ENCODE data around the gene BEGAIN.

DNA sequence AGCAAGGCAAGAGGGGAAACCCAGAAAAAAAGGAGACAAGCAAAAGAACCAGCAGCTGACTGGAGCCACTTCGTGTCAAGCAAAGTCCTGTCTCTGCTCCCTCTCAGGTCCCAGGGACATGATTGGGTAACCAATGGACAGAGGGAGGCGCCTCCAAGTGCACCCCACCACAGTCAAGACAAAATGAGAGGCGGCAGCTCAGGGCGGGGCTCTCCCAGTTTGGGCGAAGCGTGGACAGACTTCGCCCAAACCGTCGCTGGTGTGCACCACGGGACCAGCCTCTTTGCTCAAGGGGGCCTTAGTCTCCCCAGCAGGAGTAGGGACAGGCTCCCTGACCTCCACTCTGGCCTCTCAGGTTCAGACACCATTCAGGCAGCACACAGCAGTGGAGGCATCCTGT is 1.5 kb upstream of the BEGAIN start:
- TF ChIP-seq CHD2 (IDR thresholded peaks at IDR 0.05; ENCODE audit: low read length, partially characterized antibody): no peak
- TF ChIP-seq RNF2 (IDR thresholded peaks at IDR 0.05; ENCODE audit: borderline replicate concordance, low read depth): no peak
- TF ChIP-seq RCOR1 (IDR thresholded peaks at IDR 0.05; ENCODE audit: low read depth, low read length): no peak
- TF ChIP-seq POLR2A (IDR thresholded peaks at IDR 0.05; ENCODE audit: low read length): no peak
- TF ChIP-seq, protein P1, sequence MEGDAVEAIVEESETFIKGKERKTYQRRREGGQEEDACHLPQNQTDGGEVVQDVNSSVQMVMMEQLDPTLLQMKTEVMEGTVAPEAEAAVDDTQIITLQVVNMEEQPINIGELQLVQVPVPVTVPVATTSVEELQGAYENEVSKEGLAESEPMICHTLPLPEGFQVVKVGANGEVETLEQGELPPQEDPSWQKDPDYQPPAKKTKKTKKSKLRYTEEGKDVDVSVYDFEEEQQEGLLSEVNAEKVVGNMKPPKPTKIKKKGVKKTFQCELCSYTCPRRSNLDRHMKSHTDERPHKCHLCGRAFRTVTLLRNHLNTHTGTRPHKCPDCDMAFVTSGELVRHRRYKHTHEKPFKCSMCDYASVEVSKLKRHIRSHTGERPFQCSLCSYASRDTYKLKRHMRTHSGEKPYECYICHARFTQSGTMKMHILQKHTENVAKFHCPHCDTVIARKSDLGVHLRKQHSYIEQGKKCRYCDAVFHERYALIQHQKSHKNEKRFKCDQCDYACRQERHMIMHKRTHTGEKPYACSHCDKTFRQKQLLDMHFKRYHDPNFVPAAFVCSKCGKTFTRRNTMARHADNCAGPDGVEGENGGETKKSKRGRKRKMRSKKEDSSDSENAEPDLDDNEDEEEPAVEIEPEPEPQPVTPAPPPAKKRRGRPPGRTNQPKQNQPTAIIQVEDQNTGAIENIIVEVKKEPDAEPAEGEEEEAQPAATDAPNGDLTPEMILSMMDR (IDR thresholded peaks at IDR 0.05): no peak
- TF ChIP-seq, protein P2, sequence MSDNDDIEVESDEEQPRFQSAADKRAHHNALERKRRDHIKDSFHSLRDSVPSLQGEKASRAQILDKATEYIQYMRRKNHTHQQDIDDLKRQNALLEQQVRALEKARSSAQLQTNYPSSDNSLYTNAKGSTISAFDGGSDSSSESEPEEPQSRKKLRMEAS (IDR thresholded peaks at IDR 0.05): no peak
- no peak for TF ChIP-seq HDAC2 (IDR thresholded peaks at IDR 0.05)
- no peak for TF ChIP-seq SMC3 (IDR thresholded peaks at IDR 0.05)
- TF ChIP-seq MAFK (IDR thresholded peaks at IDR 0.05; ENCODE audit: partially characterized antibody): no peak
- TF ChIP-seq EP300 (IDR thresholded peaks at IDR 0.05): no peak
- TF ChIP-seq, protein P3, sequence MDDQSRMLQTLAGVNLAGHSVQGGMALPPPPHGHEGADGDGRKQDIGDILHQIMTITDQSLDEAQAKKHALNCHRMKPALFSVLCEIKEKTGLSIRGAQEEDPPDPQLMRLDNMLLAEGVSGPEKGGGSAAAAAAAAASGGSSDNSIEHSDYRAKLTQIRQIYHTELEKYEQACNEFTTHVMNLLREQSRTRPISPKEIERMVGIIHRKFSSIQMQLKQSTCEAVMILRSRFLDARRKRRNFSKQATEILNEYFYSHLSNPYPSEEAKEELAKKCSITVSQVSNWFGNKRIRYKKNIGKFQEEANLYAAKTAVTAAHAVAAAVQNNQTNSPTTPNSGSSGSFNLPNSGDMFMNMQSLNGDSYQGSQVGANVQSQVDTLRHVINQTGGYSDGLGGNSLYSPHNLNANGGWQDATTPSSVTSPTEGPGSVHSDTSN (IDR thresholded peaks at IDR 0.05): no peak
- no peak for TF ChIP-seq MYC (IDR thresholded peaks at IDR 0.05; ENCODE audit: borderline replicate concordance, low read length)
- TF ChIP-seq KDM1A (IDR thresholded peaks at IDR 0.05; ENCODE audit: low read depth): no peak
- no peak for TF ChIP-seq JUNB (IDR thresholded peaks at IDR 0.05)

Measured in A549 (cell line).